ENCODE data around the gene SLC10A4.

- TF ChIP-seq CTCF (IDR thresholded peaks at IDR 0.05; ENCODE audit: insufficient read depth, low read length) (no peak), POLR2AphosphoS5 (IDR thresholded peaks at IDR 0.05; ENCODE audit: low read depth) (no peak), GABPA (IDR thresholded peaks at IDR 0.05; ENCODE audit: low read depth) (no peak), REST (IDR thresholded peaks at IDR 0.05; ENCODE audit: insufficient replicate concordance, low read depth) (no peak)
Measured at GRCh38 chr4:48478273-48478672, 4.9 kb upstream of the SLC10A4 start.
